Prostate gland (tissue), 2 donors: ENCODE data around the gene TFF1. TPM values are rescaled to one million over a fixed set of nuclear protein-coding genes. Genes with fewer than 3 reads are reported as not detected.

Experiments
- DNase-seq: peaks from one replicate; pipeline ENCODE4 v3.0.0-alpha.2; 2019; ENCODE audit warnings: low spot score
- H3K27ac ChIP-seq, 2 donors: fragments of 200-600 bp; sonication (generic); 2 replicates each; pipeline ENCODE4 v1.5.1; 2017 to 2019
- H3K27me3 ChIP-seq: fragments of 200-600 bp; sonication (generic); replicated peaks from 2 replicates; pipeline ENCODE4 v1.5.1; 2019; ENCODE audit not compliant: insufficient read depth
- H3K36me3 ChIP-seq, 2 donors: fragments of 200-600 bp; sonication (generic); 1 replicate in 1 of 2; 2 replicates in 1 of 2; pipeline versions ENCODE4 v1.5.1 to v1.8.1; 2017 to 2019
- H3K4me1 ChIP-seq: fragments of 200-600 bp; sonication (generic); replicated peaks from 2 replicates; pipeline ENCODE4 v1.5.1; 2019
- H3K4me3 ChIP-seq, 2 donors: fragments of 200-600 bp; sonication (generic); 2 replicates each; pipeline ENCODE4 v1.5.1; 2017 to 2019
- H3K9me3 ChIP-seq: fragments of 200-600 bp; sonication (generic); 2 replicates; pipeline ENCODE4 v1.5.1; 2017
- CTCF ChIP-seq, 4 experiments: fragments of 200-600 bp in 2 of 4; fragments of 450-650 bp in 2 of 4; sonication (generic) in 2 of 4; IDR thresholded peaks; 1 replicate in 3 of 4; 2 replicates in 1 of 4; pipeline ENCODE4 v1.5.1; 2016 to 2019; ENCODE audit warnings: antibody characterized with exemption in 4 of 4, mild to moderate bottlenecking in 2 of 4, moderate library complexity in 2 of 4
- POLR2A ChIP-seq: fragments of 450-650 bp; IDR thresholded peaks from one replicate; pipeline ENCODE4 v1.6.1; 2016; ENCODE audit warnings: antibody characterized with exemption, mild to moderate bottlenecking
- POLR2AphosphoS5 ChIP-seq: sonication (generic); formaldehyde crosslinking; IDR thresholded peaks from one replicate; pipeline ENCODE4 v1.6.1; 2017; ENCODE audit warnings: antibody characterized with exemption
- WGBS: methylation state at CpG from one replicate; pipeline ENCODE4 v1.1.5; 2018; 5-methylcytosine and 5-hydroxymethylcytosine counted together
- intact Hi-C: fragments of 100-400 bp; cut with DNase I; formaldehyde crosslinking; loops from one replicate; pipeline ENCODE4 v1.14.2; 2022
- total RNA-seq, 2 donors: library from RNA; depleted of rRNA; stranded (reverse); fragments of >200 nt; gene quantifications; one replicate each; pipeline ENCODE4 v1.1.0, GENCODE V29; 2016

Gene TFF1
- total RNA-seq, 2 donors from 2014 or later, result 4.7 to 16.2 TPM

GRCh38 chr21:42392731-42393442, 26.6 kb upstream of the TFF1 start:
- WGBS, result 78% methylated on average over 17 of the region's 17 CpGs
- no peak for DNase-seq
- intact Hi-C loops, result no loop called here
- H3K4me3 ChIP-seq, result no peak overlapping the region
- no peaks in the 10 kb centered on the region for H3K9me3 ChIP-seq
- H3K27me3 ChIP-seq, result no peaks in the 10 kb centered on the region
- no peak overlapping the region for H3K27ac ChIP-seq
- no peak for TF ChIP-seq CTCF (IDR thresholded peaks at IDR 0.05)
- no peak for TF ChIP-seq POLR2AphosphoS5
- no peaks in the 10 kb centered on the region for H3K36me3 ChIP-seq
- H3K4me1 ChIP-seq, result no peaks in the 10 kb centered on the region

GRCh38 chr21:42391297-42391696, 25.0 kb upstream of the TFF1 start:
- Histone ChIP-seq H3K4me3 (no peak overlapping the region), H3K9me3 (no peaks in the 10 kb centered on the region), H3K4me1 (no peaks in the 10 kb centered on the region), H3K27me3 (no peaks in the 10 kb centered on the region), H3K36me3 (no peaks in the 10 kb centered on the region), H3K27ac (no peak overlapping the region)
- no peak for DNase-seq
- intact Hi-C loops, result no loop called here
- TF ChIP-seq POLR2A, result no peak
- TF ChIP-seq CTCF (IDR thresholded peaks at IDR 0.05), result no peak
- no peak for TF ChIP-seq POLR2AphosphoS5
- 77% methylated on average over 5 of the region's 5 CpGs for WGBS

- 53% methylated on average over 2 of the region's 2 CpGs for WGBS
- DNase-seq, result no peak
- intact Hi-C loops, result no loop called here
Observed at GRCh38 chr21:42390696-42391095, 24.4 kb upstream of the TFF1 start.

GRCh38 chr21:42390193-42390592, 23.9 kb upstream of the TFF1 start:
- H3K4me3 ChIP-seq, result no peak overlapping the region
- WGBS, result 69% methylated on average over 5 of the region's 5 CpGs

More at GRCh38 chr21:42390696-42391095, 24.4 kb upstream of the TFF1 start:
- Histone ChIP-seq H3K4me1 (no peaks in the 10 kb centered on the region), H3K4me3 (no peak overlapping the region), H3K27ac (no peak overlapping the region), H3K27me3 (no peaks in the 10 kb centered on the region), H3K36me3 (no peaks in the 10 kb centered on the region), H3K9me3 (no peaks in the 10 kb centered on the region)
- TF ChIP-seq CTCF (IDR thresholded peaks at IDR 0.05), result no peak
- no peak for TF ChIP-seq POLR2AphosphoS5
- TF ChIP-seq POLR2A, result no peak

More at GRCh38 chr21:42390193-42390592, 23.9 kb upstream of the TFF1 start:
- H3K27me3 ChIP-seq, result no peaks in the 10 kb centered on the region
- intact Hi-C loops, result no loop called here
- H3K9me3 ChIP-seq, result no peaks in the 10 kb centered on the region
- DNase-seq, result no peak
- no peaks in the 10 kb centered on the region for H3K36me3 ChIP-seq
- TF ChIP-seq CTCF (IDR thresholded peaks at IDR 0.05), result no peak
- no peaks in the 10 kb centered on the region for H3K4me1 ChIP-seq
- no peak overlapping the region for H3K27ac ChIP-seq
